GM19438 (cell line): ENCODE results near the gene PTPN13.
A peak's percentile ranks its signal among the peaks of the same experiment; 100 is the strongest.

Experiments
- ATAC-seq: cut with Tn5 transposase; IDR thresholded peaks from one replicate; pipeline ENCODE4 v1.9.1; 2021; ENCODE audit warnings: low read depth; ENCODE audit not compliant: unreplicated experiment

The PTPN13 gene

GRCh38 chr4:86586626-86587380 is 7.3 kb upstream of the PTPN13 start:
- no peak for ATAC-seq

GRCh38 chr4:86587381-86588140 is 6.6 kb upstream of the PTPN13 start:
- no peak for ATAC-seq

GRCh38 chr4:86592553-86593249 is 1.4 kb upstream of the PTPN13 start:
- ATAC-seq = no peak

GRCh38 chr4:86594559-86595425 is 677 bp downstream of the PTPN13 start:
- ATAC-seq = peak; percentile 22

GRCh38 chr4:86595426-86595805 is 1.3 kb downstream of the PTPN13 start:
- ATAC-seq = no peak

GRCh38 chr4:86596807-86597206 is 2.7 kb downstream of the PTPN13 start:
- no peak for ATAC-seq

- ATAC-seq = no peak
These were observed 6.0 kb downstream of the PTPN13 start for GRCh38 chr4:86600007-86600653.

GRCh38 chr4:86603311-86603885 is 9.3 kb downstream of the PTPN13 start:
- no peak for ATAC-seq

GRCh38 chr4:86606809-86607208 is 12.7 kb downstream of the PTPN13 start:
- ATAC-seq = no peak

- ATAC-seq = no peak
These were observed 14.8 kb downstream of the PTPN13 start for GRCh38 chr4:86608757-86609375.

- ATAC-seq = no peak
These were observed 17.6 kb downstream of the PTPN13 start for GRCh38 chr4:86611757-86612156.

GRCh38 chr4:86613734-86614133 is 19.6 kb downstream of the PTPN13 start:
- ATAC-seq = no peak

- ATAC-seq = no peak
These were observed 20.8 kb downstream of the PTPN13 start for GRCh38 chr4:86614865-86615264.

- ATAC-seq = no peak
These were observed 21.4 kb downstream of the PTPN13 start for GRCh38 chr4:86615501-86615900.

- ATAC-seq = no peak
These were observed 25.5 kb downstream of the PTPN13 start for GRCh38 chr4:86619656-86620055.

GRCh38 chr4:86621435-86621834 is 27.3 kb downstream of the PTPN13 start:
- no peak for ATAC-seq

- ATAC-seq = no peak
These were observed 32.0 kb downstream of the PTPN13 start for GRCh38 chr4:86626066-86626465.

- ATAC-seq = no peak
These were observed 33.5 kb downstream of the PTPN13 start for GRCh38 chr4:86627462-86628135.

- no peak for ATAC-seq
These were observed 36.5 kb downstream of the PTPN13 start for GRCh38 chr4:86630629-86631028.
